ENCODE results near the gene RBM3.

GRCh38 chrX:48613502-48614160, 39.3 kb downstream of the RBM3 start:
- TF ChIP-seq CTCF (conservative IDR thresholded peaks at IDR 0.05), result no peak
- TF ChIP-seq ZFX (IDR thresholded peaks at IDR 0.05), result no peak

Data from C4-2B (cell line).